ENCODE data around the gene SH2D3C.

GRCh38 chr9:127753148-127753547 lies 25.3 kb downstream of the SH2D3C start:
- TF ChIP-seq CTCF (IDR thresholded peaks at IDR 0.05 in 2 of 3, conservative IDR thresholded peaks at IDR 0.05 in 1 of 3; ENCODE audit: control insufficient read depth in 2 of 3, extremely low read depth in 1 of 3, insufficient read depth in 1 of 3, low read depth in 3 of 3, low read length in 3 of 3) (no peak), RAD51 (IDR thresholded peaks at IDR 0.05) (no peak), RFX5 (IDR thresholded peaks at IDR 0.05; ENCODE audit: low read depth, low read length) (no peak), EP300 (IDR thresholded peaks at IDR 0.05; ENCODE audit: borderline replicate concordance in 1 of 2, control insufficient read depth in 1 of 2, low read depth in 2 of 2, low read length in 2 of 2) (no peak)

Measured in GM12878 (cell line).